ENCODE results near the gene COG8.

The COG8 gene

GRCh38 chr16:69345923-69346322, 6.6 kb upstream of the COG8 start:
- DNase-seq (ENCODE audit: low read depth in 2 of 2) = no peak

- no peak for DNase-seq (ENCODE audit: low read depth in 2 of 2)
Observed at GRCh38 chr16:69344171-69344570, 4.8 kb upstream of the COG8 start.

DNA sequence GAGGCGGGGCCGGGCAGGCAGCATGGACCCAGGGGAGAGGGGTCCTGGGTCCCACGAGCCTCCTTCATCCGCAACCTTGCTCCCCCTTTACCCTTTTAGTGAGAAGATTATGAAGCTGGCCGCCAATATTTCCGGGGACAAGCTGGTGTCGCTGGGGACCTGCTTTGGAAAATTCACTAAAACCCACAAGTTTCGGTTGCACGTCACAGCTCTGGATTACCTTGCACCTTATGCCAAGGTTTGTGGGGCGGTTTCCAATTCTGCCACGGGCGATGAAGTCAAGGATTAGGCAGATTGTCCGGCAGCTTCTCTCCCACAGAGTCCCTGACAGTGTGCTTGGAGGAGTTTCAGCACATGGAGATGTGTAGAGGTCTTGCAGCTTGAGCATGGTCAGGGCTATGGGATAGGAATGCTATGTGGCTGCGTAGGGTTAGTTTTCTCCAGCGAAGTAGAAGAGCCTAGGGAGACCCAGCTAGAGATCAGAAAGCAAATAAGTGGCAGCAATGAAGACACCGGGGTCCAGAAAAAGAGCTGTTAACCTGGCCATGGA, 806 bp upstream of the COG8 start:
- DNase-seq (ENCODE audit: low read depth in 2 of 2) = peak in 1 of 2 donors; percentile 25

- peak in 1 of 2 donors; percentile 27 for DNase-seq (ENCODE audit: low read depth in 2 of 2)
Observed at GRCh38 chr16:69338557-69339288, 641 bp downstream of the COG8 start.

- DNase-seq (ENCODE audit: low read depth in 2 of 2) = no peak
Observed at GRCh38 chr16:69334696-69335095, 4.7 kb downstream of the COG8 start.

DNA sequence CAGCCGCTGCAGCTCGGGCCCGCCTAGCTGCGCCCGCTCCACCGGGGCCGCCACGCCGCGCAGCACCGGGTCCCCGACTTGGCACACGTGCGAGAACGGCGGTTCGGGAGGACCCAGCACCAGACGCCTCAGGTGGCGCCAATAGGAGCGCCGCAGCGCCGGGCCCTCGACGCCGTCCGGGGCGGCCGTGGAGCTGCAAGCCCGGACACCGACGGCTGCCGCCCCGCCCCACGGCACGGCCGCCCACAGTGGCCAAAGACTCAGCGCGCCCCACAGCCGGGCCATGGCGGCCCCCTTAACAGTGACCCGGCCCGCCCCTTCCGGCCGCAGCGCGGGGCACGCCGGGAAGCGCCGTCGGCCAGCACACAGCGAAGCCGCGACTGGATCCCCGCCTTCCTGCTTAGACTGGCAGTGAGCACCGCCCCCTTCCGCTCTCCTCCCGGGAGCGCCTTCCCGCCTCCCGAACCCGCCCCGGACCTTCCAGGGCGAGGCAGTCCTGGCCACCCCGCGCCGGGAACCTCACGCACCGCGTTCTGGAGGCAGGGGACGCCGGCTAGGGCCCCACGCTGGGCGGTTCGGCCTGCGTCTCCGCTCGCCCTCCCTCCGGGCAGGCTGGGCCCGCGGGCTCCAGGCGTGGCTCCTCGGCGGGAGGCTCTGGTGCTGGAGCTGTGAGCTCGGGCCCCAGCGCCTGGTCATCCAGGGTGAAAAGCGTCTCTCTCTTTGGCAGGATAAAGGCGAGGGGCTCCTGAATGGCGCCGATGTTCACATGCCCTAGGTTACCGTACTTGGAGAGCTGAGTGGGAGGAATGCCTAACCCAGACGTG, 8.9 kb downstream of the COG8 start, which contains the start of gene PDF:
PDF (minus strand) TSS at position 303 of the 824 bp plus-strand sequence; CDS start at position 285, 18 bp downstream.
- peak; percentile 69 to 83 for DNase-seq (ENCODE audit: low read depth in 2 of 2)

- DNase-seq (ENCODE audit: low read depth in 2 of 2) = no peak
Observed at GRCh38 chr16:69329369-69330285, 9.7 kb downstream of the COG8 start.

GRCh38 chr16:69328854-69329316, 10.5 kb downstream of the COG8 start:
- no peak for DNase-seq (ENCODE audit: low read depth in 2 of 2)

- no peak for DNase-seq (ENCODE audit: low read depth in 2 of 2)
Observed at GRCh38 chr16:69327585-69328310, 11.6 kb downstream of the COG8 start.

GRCh38 chr16:69326172-69326873, 13.0 kb downstream of the COG8 start:
- DNase-seq (ENCODE audit: low read depth in 2 of 2) = no peak

DNA sequence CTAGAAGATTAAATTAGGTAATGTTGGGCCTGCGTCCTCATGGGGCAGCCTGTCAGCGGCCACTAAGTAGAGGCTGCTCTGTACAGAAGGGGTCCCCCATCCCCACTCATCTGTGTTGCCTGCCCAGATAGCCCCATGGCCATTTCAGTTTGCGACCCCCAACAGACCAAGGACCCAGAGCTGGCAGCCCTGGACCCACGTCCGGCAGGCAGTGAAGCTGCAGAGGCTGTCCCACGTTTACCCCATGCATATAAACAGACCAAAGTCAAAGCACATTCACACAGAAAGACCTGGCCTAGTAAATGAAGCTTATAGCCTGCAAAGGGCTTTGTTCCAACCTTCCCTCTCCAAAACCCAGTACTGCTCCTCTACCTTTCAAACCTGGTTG, 13.6 kb downstream of the COG8 start:
- DNase-seq (ENCODE audit: low read depth in 2 of 2) = no peak

DNA sequence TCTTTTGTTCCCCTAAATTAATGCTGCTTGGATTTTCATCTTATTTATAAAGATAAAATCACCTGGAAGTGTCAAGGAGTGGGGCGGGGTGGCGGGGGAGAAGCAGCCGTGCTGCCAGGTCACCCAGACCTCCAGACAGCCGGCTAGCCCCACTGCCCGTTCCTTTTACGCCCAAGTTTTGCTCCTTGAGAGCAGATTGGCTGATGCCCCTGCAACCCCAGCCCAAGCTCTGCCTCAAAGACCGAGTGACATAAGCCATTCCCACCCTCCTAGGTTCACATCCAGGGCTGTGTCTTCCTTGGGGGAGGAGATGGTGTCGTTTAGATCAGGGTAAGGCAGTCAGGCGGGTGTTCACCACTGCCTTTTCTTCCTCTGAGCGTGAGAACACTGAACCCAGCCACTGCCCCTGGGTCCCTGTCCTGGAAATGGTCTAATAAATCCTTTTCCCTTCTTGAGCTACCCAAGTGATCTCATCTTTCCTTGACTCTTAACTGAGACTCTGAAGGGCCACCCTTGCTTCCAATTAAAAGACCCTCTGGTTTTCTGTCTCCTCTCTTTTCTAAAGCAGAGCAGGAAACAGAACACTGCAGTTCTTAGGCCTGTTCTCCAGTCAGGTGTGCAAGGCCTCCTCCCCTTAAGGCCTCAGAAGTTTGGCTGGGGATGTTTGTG, 14.6 kb downstream of the COG8 start:
- no peak for DNase-seq (ENCODE audit: low read depth in 2 of 2)

DNA sequence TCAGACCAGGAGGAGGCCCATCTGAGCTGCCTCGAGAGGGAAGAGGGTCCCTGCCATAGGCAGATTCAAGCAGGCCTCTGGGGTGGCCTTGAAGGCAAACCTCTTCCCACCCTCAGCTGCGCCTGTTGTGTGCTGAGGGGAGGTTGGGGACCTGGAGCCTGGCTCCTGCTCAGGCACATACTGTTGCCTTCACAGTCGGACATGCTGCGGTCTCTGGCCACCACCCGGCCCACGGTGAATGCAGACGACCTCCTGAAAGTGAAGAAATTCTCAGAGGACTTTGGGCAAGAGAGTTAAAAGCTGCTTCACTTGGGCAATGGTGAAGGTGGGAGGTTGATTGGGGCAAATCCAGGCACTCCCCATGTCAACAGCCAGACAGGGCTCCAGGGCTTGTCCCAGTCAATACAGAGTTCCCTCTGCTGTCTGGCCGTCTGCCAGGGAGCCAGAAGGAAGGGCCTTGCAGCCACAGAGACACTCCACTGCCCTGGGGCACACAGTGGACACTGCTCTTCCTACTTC, 15.3 kb downstream of the COG8 start:
- DNase-seq (ENCODE audit: low read depth in 2 of 2) = no peak

DNA sequence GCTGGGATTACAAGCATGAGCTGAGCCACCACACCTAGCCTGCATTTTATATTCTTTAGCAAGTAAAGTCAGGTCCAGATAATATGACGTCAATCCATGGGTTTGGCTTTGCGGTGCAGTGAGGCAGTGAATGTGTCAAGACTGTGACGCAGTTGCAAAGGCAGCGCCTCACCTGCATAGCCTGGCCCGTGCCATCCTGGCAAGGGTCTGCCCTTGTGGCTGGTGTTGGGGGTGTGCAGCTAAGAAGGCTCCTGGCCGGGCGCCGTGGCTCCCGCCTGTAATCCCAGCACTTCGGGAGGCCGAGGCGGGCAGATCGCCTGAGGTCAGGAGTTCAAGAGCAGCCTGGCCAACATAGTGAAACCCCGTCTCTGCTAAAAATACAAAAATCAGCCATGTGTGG, 15.9 kb downstream of the COG8 start:
- DNase-seq (ENCODE audit: low read depth in 2 of 2) = no peak

- no peak for DNase-seq (ENCODE audit: low read depth in 2 of 2)
Observed at GRCh38 chr16:69322343-69322742, 17.0 kb downstream of the COG8 start.

- DNase-seq (ENCODE audit: low read depth in 2 of 2) = no peak
Observed at GRCh38 chr16:69321080-69321479, 18.3 kb downstream of the COG8 start.

GRCh38 chr16:69320740-69321073, 18.7 kb downstream of the COG8 start:
- no peak for DNase-seq (ENCODE audit: low read depth in 2 of 2)

DNA sequence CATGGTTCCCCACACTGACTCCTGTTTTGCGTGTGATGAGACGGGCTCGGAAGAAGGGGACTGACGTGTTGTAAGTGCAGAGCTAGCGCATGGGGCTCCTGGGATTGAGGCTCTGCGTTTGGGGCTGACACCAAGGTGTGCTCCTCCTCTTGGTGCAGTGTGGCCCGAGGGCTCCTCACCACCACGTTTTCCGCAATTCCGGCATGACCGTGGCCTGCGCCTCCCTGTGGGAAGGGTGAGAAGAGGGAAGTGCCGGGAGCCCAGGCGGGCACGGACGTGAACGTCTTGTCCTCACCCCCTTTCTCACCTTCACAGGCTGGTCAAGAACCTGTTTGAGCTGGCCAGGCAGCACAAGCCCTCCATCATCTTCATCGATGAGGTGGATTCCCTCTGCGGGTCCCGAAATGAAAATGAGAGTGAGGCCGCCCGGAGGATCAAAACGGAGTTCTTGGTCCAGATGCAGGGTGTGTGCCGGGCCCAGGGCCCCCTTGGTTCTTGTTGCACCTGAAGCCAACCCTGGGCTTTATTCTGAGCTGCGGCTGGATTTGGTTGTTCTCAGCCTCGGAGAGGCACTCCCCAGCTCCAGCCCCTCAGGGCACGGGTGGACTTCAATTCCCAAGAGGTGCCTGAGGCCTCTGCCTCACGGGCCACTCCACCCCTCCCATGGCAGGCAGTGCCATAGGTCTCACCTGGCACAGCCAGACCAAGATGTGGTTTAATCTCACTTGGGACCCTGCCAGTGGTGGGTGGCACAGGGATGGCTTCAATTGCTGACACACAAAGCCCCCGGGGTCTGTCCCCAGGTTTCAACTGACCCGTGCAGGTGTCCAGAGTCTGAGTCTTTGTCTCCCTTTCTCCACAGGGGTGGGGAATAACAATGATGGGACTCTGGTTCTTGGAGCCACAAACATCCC, 19.3 kb downstream of the COG8 start:
- DNase-seq (ENCODE audit: low read depth in 2 of 2) = no peak

All from activated CD4-positive, alpha-beta T cell treated with anti-CD3 and anti-CD28 coated beads for 24 hours (primary cell).